ENCODE measurements around the gene TRPV6. TPM values are rescaled to one million over a fixed set of nuclear protein-coding genes. Genes with fewer than 3 reads are reported as not detected.

TRPV6 gene
- total and polyA plus RNA-seq, 8 donors = 1.1 to 8.5 (median 6.5) TPM

DNA sequence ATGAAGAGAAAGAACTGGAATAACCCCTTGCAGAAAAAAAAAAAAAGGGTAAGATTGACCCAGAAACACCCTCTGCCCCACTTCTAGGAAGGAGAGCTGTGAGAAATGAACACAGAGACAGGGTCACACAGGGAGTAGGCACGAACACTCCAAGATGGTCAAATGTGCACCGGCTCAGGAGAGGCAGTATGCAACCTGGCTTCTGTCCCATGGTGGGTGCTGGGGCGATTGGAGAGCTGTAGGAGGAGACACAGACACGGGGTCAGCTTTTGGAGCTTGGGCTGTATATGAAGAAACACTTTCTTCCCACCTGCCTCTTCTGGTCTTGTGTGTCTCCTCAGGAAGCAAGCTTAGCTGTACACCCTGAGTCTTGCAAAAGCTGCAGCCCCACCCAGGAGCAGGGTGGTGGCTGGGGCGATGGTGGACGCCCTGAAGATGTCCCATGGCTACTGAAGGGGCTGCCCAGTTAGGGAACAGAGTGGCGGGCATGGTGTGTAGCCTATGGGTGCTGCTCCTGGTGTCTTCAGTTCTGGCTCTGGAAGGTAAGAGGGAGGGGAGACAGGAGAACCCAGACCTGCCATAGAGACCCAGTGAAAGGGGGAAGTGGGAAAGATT lies 22.7 kb downstream of the TRPV6 start:
- intact Hi-C loops (cut with DNase I) = loop anchor here in 1 of 2 donors (10.0 kb wide), 1 partner anchor 142 kb away; no protein-coding TSS in a partner anchor
- peaks cover 3 to 16% of the 10 kb centered on the region in 2 donors for H3K27me3 ChIP-seq

DNA sequence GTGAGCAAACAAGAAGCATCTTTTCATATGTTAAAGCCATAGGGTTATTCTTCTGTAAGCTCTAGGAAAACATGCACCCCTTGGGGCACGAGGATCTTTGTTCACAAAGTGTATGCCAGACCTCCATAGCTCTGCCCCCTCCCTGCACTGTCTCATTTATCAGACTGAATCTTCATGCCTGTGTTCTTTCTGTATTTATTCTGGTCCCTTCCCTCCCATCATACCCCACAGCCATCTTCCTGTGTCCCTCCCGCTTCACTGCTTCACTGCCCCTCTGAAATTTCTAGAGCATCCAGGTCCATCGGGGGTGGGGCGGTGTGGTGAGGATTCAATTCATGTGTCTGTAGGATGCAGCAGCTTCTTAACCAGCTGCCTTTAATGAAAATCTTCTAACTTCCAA lies 23.2 kb downstream of the TRPV6 start:
- H3K4me3 ChIP-seq = no peak overlapping the region
- DNase-seq = no peak
- H3K9me3 ChIP-seq = no peaks in the 10 kb centered on the region
- TF ChIP-seq, protein P1, sequence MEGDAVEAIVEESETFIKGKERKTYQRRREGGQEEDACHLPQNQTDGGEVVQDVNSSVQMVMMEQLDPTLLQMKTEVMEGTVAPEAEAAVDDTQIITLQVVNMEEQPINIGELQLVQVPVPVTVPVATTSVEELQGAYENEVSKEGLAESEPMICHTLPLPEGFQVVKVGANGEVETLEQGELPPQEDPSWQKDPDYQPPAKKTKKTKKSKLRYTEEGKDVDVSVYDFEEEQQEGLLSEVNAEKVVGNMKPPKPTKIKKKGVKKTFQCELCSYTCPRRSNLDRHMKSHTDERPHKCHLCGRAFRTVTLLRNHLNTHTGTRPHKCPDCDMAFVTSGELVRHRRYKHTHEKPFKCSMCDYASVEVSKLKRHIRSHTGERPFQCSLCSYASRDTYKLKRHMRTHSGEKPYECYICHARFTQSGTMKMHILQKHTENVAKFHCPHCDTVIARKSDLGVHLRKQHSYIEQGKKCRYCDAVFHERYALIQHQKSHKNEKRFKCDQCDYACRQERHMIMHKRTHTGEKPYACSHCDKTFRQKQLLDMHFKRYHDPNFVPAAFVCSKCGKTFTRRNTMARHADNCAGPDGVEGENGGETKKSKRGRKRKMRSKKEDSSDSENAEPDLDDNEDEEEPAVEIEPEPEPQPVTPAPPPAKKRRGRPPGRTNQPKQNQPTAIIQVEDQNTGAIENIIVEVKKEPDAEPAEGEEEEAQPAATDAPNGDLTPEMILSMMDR (IDR thresholded peaks at IDR 0.05) = no peak
- intact Hi-C loops (cut with DNase I) = loop anchor here in 1 of 2 donors (10.0 kb wide), 1 partner anchor 142 kb away; no protein-coding TSS in a partner anchor
- ATAC-seq = no peak
- H3K27me3 ChIP-seq = peaks cover 3 to 11% of the 10 kb centered on the region in 2 donors
- H3K4me1 ChIP-seq = no peaks in the 10 kb centered on the region
- no peak overlapping the region for H3K27ac ChIP-seq
- H3K36me3 ChIP-seq = no peaks in the 10 kb centered on the region

More for the DNA sequence above, 22.7 kb downstream of the TRPV6 start:
- Histone ChIP-seq H3K9me3 (no peaks in the 10 kb centered on the region), H3K4me3 (no peak overlapping the region), H3K36me3 (no peaks in the 10 kb centered on the region), H3K4me1 (no peaks in the 10 kb centered on the region), H3K27ac (no peak overlapping the region)
- ATAC-seq (no peak), DNase-seq (no peak)
- TF ChIP-seq, protein P1 (IDR thresholded peaks at IDR 0.05) = no peak

DNA sequence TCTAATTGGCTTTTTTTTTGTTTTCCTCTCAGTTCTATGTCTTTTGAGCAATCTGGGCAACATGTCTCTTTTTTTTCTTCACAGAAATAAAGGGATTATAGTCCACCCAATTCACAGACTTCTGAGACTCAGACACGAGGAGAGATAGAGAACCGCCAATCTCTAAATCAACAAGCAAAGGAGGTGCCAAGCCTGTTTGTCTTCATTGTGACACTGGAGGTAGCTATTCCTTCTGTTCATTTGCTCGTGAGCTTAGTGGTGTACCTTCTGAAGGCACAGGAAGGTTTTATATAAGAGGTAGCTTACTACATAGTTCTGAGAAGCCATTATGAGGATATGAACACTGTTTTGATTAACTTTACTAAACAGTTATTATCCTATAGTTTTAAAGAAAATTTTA lies 24.6 kb downstream of the TRPV6 start:
- no peak for ATAC-seq
- intact Hi-C loops (cut with DNase I) = loop anchor here in 1 of 2 donors (10.0 kb wide), 1 partner anchor 144 kb away; no protein-coding TSS in a partner anchor
- no peaks in the 10 kb centered on the region for H3K36me3 ChIP-seq
- TF ChIP-seq, protein P1 (IDR thresholded peaks at IDR 0.05) = no peak
- H3K27me3 ChIP-seq = peaks cover 1 to 3% of the 10 kb centered on the region in 2 donors
- peaks cover 0 to 1% of the 10 kb centered on the region in 2 donors for H3K4me1 ChIP-seq
- no peak overlapping the region for H3K4me3 ChIP-seq
- H3K9me3 ChIP-seq = no peaks in the 10 kb centered on the region
- no peak for DNase-seq
- H3K27ac ChIP-seq = no peak overlapping the region

DNA sequence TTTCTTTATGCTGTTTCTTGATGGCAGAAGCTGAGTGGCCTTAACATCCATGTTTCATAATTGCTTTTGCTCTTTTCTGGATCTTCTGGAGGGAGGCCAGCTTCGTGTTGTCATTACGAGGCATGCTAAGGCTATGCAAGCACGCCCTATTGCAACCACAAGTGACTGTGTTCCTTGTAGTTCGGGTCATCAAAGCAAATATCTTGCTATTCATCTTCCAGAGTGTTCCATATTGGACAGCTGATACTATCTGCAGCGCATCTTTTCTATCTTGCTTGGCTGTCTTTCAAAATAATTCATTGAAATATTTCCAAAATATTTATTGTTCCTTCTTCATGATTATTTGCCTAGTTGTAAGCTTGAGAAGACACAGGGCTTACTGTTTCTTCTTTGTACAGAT lies 25.7 kb downstream of the TRPV6 start:
- Histone ChIP-seq H3K4me3 (no peak overlapping the region), H3K27me3 (peaks cover 3 to 12% of the 10 kb centered on the region in 2 donors), H3K9me3 (no peaks in the 10 kb centered on the region), H3K27ac (no peak overlapping the region), H3K36me3 (no peaks in the 10 kb centered on the region), H3K4me1 (peaks cover 0 to 13% of the 10 kb centered on the region in 2 donors)
- TF ChIP-seq, protein P1 (IDR thresholded peaks at IDR 0.05) = no peak
- intact Hi-C loops (cut with DNase I) = loop anchor here in 1 of 2 donors (10.0 kb wide), 2 partner anchors 145 to 355 kb away; no protein-coding TSS in a partner anchor
- DNase-seq = peak in 2 of 4 donors; percentile 38 to 71
- ATAC-seq = no peak

DNA sequence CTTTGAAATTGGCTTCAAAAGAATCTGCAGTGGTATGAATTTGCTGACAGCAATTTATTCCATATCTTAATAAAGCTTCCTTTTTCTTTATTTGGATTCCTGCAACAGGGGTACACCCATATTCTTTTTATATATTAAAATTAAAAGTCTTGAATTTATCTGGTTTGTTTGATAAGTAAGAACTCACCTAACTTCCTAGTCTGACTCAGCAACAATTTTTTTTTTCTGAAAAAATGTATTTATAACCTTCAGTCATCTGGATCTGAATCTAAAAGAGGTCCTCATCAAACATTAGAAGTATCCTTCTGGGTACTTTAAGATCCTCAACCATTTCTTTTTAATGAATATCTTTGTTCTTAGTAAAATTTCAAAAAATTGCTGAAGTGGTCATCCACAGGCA lies 26.1 kb downstream of the TRPV6 start:
- Histone ChIP-seq H3K27me3 (peaks cover 3 to 12% of the 10 kb centered on the region in 2 donors), H3K9me3 (no peaks in the 10 kb centered on the region), H3K27ac (no peak overlapping the region), H3K4me3 (no peak overlapping the region), H3K36me3 (no peaks in the 10 kb centered on the region), H3K4me1 (peaks cover 0 to 13% of the 10 kb centered on the region in 2 donors)
- ATAC-seq (no peak), DNase-seq (no peak)
- intact Hi-C loops (cut with DNase I) = loop anchor here in 1 of 2 donors (10.0 kb wide), 1 partner anchor 355 kb away; no protein-coding TSS in a partner anchor
- TF ChIP-seq, protein P1 (IDR thresholded peaks at IDR 0.05) = no peak

Measured in left lung (tissue), 10 donors.